AG04449 (cell line): Measurements from ENCODE around the gene ZNF628.
"Not testable (repeated sequence)": the region's sequence is repeated elsewhere in the genome, so short reads cannot be mapped to it uniquely, and the experiment has no call there.

Source experiments
- CTCF ChIA-PET: fragments of 350-600 bp; formaldehyde crosslinking; extraction: SDS; loops from one replicate; lab custom pipeline; 2021; ENCODE audit warnings: antibody characterized with exemption; lab: Yijun Ruan, JAX
- POLR2A ChIA-PET: fragments of 400-600, 350-600 bp; formaldehyde crosslinking; extraction: SDS; loops from one replicate; lab custom pipeline; 2020; ENCODE audit warnings: antibody characterized with exemption, inconsistent platforms; lab: Yijun Ruan, JAX
- DNase-seq: peaks from one replicate; pipeline ENCODE4 v3.0.0-alpha.2; 2010; ENCODE audit warnings: low read depth, low spot score
- H3K4me3 ChIP-seq: 2 replicates; pipeline ENCODE4 v1.5.1; 2011; ENCODE audit warnings: low read depth, mild to moderate bottlenecking, control low read depth, low read length
- TF ChIP-seq, protein P1 (sequence below): IDR thresholded peaks from one replicate; pipeline ENCODE4 v1.5.1; 2011; ENCODE audit warnings: mild to moderate bottlenecking, moderate library complexity, low read length, control low read depth, inconsistent platforms; ENCODE audit not compliant: insufficient read depth; ENCODE audit errors: missing control alignments

Gene ZNF628

GRCh38 chr19:55447421-55448174 lies 28.8 kb upstream of the ZNF628 start:
- POLR2A ChIA-PET = no interaction called here
- CTCF ChIA-PET = interaction anchor here (0.8 to 1.0 kb wide), 2 partner anchors 10 to 21 kb away, joined by 3 to 4 read pairs; no protein-coding TSS in a partner anchor
- no peak for DNase-seq
- TF ChIP-seq, protein P1, sequence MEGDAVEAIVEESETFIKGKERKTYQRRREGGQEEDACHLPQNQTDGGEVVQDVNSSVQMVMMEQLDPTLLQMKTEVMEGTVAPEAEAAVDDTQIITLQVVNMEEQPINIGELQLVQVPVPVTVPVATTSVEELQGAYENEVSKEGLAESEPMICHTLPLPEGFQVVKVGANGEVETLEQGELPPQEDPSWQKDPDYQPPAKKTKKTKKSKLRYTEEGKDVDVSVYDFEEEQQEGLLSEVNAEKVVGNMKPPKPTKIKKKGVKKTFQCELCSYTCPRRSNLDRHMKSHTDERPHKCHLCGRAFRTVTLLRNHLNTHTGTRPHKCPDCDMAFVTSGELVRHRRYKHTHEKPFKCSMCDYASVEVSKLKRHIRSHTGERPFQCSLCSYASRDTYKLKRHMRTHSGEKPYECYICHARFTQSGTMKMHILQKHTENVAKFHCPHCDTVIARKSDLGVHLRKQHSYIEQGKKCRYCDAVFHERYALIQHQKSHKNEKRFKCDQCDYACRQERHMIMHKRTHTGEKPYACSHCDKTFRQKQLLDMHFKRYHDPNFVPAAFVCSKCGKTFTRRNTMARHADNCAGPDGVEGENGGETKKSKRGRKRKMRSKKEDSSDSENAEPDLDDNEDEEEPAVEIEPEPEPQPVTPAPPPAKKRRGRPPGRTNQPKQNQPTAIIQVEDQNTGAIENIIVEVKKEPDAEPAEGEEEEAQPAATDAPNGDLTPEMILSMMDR = no peak
- H3K4me3 ChIP-seq = no peak overlapping the region

GRCh38 chr19:55448175-55448490 lies 28.3 kb upstream of the ZNF628 start:
- POLR2A ChIA-PET, CTCF ChIA-PET, DNase-seq, H3K4me3 ChIP-seq: not testable (repeated sequence)

DNA sequence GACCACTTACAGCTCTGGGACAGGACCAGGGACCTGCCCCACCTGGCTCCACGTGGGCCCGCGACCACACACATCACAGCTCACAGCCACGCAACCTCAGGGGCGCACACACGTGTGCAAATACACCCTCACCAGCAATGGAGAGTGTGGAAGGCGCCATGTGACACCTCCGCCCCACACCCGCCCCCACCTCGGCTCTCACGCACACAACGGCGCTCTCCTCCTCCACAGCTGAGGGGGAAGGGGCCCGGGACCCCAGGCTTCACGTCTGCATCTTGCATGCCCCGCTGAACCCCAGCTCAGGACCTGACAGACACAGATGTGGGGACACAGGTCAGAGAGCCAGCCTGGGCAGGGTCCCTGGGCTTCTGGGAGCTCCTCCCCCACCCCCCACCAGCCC lies 26.9 kb upstream of the ZNF628 start:
- POLR2A ChIA-PET = interaction anchor here (0.6 kb wide), 1 partner anchor 155 kb away, joined by 4 read pairs; no protein-coding TSS in a partner anchor
- TF ChIP-seq, protein P1 = no peak
- no peak for DNase-seq
- CTCF ChIA-PET = no interaction called here
- no peak overlapping the region for H3K4me3 ChIP-seq

DNA sequence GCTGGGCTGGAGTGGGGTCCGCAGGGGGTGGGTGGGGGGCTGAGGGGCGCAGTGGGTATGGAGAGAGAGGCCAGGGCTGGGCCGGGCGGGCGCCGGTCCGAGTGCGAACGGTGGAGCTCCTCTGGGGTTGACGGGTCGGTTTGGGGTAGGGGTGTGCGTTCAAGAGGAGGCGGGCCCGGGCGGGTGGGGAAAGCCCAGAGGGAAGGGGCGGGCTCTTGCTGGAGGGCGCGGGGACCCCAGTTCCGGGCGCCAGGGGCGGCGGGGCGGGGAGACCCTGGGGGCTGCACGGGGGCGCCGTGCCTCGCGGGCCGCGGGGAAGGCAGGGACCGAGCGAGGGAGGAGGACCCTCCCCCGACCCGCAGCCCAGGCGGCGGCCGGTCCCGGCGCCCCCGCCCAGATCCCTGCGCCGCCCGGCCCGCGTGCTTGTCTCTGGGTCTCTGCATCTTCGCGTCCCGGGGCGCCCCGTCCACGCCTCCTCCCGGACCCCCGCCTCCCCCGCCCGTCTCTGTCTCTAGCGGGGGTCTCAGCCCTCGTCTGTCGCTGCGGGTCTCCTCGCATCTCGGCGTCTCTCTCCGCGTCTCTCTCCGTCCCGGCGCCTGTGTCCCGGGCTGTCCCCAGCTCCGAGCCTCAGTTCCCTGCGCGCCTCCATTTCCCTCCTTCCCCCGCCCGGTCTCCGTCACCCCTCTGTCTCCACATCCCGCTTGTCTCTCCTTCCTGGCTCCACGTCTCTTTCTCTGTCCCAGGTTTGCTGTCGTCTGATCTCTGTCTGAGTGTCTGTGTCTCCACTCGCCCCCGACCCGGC lies 25.1 kb upstream of the ZNF628 start:
- DNase-seq = no peak
- 0 out of 2 replicates have a peak overlapping the region, but pooled peaks have one; percentile 1 for H3K4me3 ChIP-seq
- CTCF ChIA-PET = interaction anchor here (0.5 to 3.0 kb wide), 3 partner anchors 9 to 53 kb away, joined by 3 to 24 read pairs (median 5); no protein-coding TSS in a partner anchor
- POLR2A ChIA-PET = no interaction called here
- TF ChIP-seq, protein P1 = no peak

DNA sequence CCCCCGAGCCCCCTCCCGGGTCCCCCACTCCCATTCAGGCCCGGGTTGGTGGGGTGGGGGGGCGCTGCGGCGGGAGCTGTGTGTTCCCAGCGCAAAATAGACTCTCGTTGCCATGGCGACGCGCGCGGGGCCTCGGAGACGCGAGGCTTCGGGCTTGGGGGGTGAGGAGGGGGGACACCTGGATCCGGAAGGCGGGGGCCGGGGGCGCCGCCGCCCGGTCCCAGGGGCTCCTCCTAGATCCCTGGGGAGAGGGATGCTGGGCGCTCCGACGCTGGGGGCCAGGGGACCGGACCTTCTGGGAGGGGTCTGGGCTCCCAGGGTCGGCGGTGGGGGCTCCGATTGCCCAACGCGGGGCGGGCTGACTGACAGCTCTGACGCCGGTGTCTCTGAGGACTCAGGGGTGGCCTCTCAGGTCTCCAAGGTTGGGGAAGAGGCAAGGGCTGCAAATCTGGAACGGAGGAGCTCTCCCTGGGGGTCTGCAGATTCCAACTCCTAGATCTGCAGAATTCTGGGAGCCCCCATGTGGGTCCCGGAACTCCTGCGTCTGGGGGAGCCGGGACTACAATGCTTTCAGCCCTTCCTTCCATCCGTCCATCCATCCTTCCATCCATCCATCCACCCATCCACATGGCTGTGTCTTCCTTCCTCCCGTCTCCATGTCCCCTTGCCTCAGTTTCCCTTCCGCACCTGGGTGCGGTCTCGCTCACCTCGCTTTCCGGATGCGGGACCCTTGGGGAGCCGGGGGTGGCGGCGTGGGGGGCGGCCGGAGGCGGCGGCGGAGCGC lies 24.3 kb upstream of the ZNF628 start:
- ChIA-PET POLR2A (no interaction called here), CTCF (interaction anchor here (0.8 to 3.0 kb wide), 5 partner anchors 15 to 305 kb away, joined by 4 to 24 read pairs (median 5); no protein-coding TSS in a partner anchor)
- TF ChIP-seq, protein P1 = no peak
- no peak for DNase-seq
- H3K4me3 ChIP-seq = no peak overlapping the region

DNA sequence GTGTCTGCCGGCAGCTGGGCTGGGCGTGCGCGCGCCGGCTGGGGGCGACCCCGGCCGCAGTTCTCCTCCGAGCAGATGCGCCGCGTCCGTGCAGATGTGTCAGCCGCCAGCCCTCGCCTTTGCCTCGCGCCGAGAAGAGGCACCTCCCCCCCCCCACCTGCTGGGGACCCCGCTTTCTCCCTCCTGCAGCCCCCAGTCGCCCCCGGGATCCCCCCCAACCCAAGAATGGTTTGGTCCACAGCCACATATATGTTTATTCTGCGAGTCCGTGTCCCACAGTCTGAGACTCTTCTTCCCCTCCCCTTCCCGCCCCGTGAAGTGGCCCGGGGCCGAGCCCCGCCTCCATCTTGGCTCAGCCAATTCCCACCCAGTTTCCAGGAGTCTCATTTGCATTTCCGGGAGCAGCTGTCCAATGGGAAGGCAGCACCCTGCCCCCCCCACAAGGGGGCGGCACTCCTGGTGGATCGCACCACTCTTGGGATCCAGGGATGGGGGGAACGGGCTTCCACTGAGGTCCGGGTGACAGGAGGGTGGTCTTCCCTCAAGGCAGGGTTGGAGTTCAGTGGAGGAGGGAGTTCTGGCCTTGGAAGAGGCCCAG lies 23.6 kb upstream of the ZNF628 start:
- ChIA-PET CTCF (interaction anchor here (1.0 to 3.0 kb wide), 12 partner anchors 9 to 364 kb away, joined by 3 to 24 read pairs (median 5); partner anchors contain the start of gene SHISA7), POLR2A (interaction anchor here (1.2 kb wide), 1 partner anchor 23 kb away, joined by 3 read pairs; the partner anchor contains the start of gene ZNF628)
- TF ChIP-seq, protein P1 = no peak
- no peak for DNase-seq
- no peak overlapping the region for H3K4me3 ChIP-seq
